Left cardiac atrium (tissue), 2 donors: ENCODE results near the gene DGCR2. TPM values are rescaled to one million over a fixed set of nuclear protein-coding genes. Genes with fewer than 3 reads are reported as not detected.

Source experiments
- total RNA-seq, 2 donors: library from RNA; stranded (reverse); fragmentation: NEBNext Ultra II Directional; extraction: Animal tissue kit (Norgen Biotek cat#: 25700); gene quantifications; one replicate each; pipeline ENCODE4 v1.2.1, GENCODE V29; 2021
- donor health status: DM: no; HTN: yes; CAD: no; lungs with severe emphysema.
- donor health status: DM: yes; HTN: yes; CAD: no.

DGCR2 gene
- total RNA-seq, 2 donors from 2014 or later = 30.4 to 31.4 TPM

Other genes with a start within 250 kb of the DGCR2 start
- gene DGCR6, start 216.1 kb downstream of the DGCR2 start, total RNA-seq = 1 to 10 TPM; 4.2 to 7.5 TPM
- 1 to 10 TPM; 2.3 to 5.6 TPM for gene PRODH, start 186.1 kb downstream of the DGCR2 start, total RNA-seq
- gene TSSK2, start 8.9 kb upstream of the DGCR2 start, total RNA-seq = not detected
- gene ESS2, start 22.2 kb upstream of the DGCR2 start, total RNA-seq = 10 to 100 TPM in 1 of 2 donors, 1 to 10 TPM in 1; 9.8 to 10.1 TPM
- gene GSC2, start 27.9 kb upstream of the DGCR2 start, total RNA-seq = not detected
- gene SLC25A1, start 56.3 kb upstream of the DGCR2 start, total RNA-seq = 10 to 100 TPM; 39.0 to 48.2 TPM
- 10 to 100 TPM; 16.0 to 20.5 TPM for gene CLTCL1, start 169.3 kb upstream of the DGCR2 start, total RNA-seq